CD4-positive, alpha-beta T cell treated with Interleukin-15 for 1 hour (primary cell): ENCODE data around the gene BHLHE40.

Experiments
- DNase-seq: peaks from one replicate; pipeline ENCODE4 v3.0.0-alpha.2; 2020

BHLHE40 gene

GRCh38 chr3:5022187-5022965 is 43.1 kb downstream of the BHLHE40 start:
- no peak for DNase-seq

DNA sequence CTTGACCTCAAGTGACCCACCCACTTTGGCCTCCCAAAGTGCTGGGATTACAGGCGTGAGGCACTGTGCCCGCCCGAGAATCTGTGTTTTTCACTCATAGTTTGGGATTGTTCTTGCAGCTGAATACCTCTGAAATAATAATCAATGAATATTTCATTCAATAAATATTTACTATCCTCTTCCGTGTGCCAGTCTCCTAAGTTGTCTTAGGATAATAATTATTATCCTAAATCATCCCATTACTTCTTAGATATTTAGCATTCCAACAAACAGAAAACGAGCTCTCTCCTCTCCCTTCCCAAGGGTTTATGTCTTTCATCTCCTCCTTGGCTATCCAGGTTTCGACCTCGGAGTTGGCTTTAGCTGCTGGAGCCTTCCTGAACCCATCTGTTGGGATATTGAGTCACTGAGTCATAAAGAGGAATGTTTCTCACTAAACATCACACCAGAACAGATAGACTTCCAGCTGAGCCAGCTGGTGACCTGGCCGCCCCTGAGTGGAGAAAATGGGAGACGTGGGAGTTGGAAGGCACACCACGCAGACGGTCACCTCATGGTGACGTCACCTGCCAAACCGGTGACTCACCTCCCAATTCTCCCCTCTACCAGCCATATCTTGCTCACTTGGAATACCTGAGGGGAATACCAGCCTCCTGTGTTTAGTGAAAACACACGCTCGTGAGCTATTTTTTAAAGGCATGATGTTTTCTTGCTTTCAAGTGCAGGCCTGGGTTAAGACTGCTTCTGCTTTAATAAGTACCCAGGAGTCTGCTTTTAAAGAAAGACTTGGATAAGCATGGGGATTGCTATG is 43.9 kb downstream of the BHLHE40 start:
- DNase-seq: no peak

GRCh38 chr3:5023777-5024346 is 44.6 kb downstream of the BHLHE40 start:
- no peak for DNase-seq

GRCh38 chr3:5026046-5026362 is 46.8 kb downstream of the BHLHE40 start:
- no peak for DNase-seq

GRCh38 chr3:5029715-5030114 is 50.5 kb downstream of the BHLHE40 start:
- no peak for DNase-seq

GRCh38 chr3:5030152-5030551 is 50.9 kb downstream of the BHLHE40 start:
- DNase-seq: no peak

- no peak for DNase-seq
These were observed 53.6 kb downstream of the BHLHE40 start for GRCh38 chr3:5032844-5033243.
